Trophoblast cell (in vitro differentiated cells and primary cell): ENCODE results near the gene HMCN2.

Experiments used
- DNase-seq, 2 donors: peaks; one replicate each; pipeline ENCODE4 v3.0.0-alpha.2; 2016
- H2AFZ ChIP-seq: 2 replicates; pipeline ENCODE4 v1.6.1; 2013; ENCODE audit warnings: low read length, moderate library complexity, mild to moderate bottlenecking; ENCODE audit not compliant: insufficient read depth, poor library complexity
- H2AK5ac ChIP-seq: 2 replicates; pipeline ENCODE4 v1.6.1; 2013; ENCODE audit warnings: mild to moderate bottlenecking, low read length
- H2BK120ac ChIP-seq: 2 replicates; pipeline ENCODE4 v1.6.1; 2013; ENCODE audit warnings: low read length, mild to moderate bottlenecking, moderate library complexity; ENCODE audit not compliant: insufficient read depth, poor library complexity
- H2BK12ac ChIP-seq: 2 replicates; pipeline ENCODE4 v1.6.1; 2013; ENCODE audit warnings: mild to moderate bottlenecking, low read length, moderate library complexity
- H2BK5ac ChIP-seq: 2 replicates; pipeline ENCODE4 v1.6.1; 2013; ENCODE audit warnings: low read length, low read depth, moderate library complexity, mild to moderate bottlenecking; ENCODE audit not compliant: poor library complexity
- H3K14ac ChIP-seq: 2 replicates; pipeline ENCODE4 v1.6.1; 2013; ENCODE audit warnings: mild to moderate bottlenecking, low read length
- H3K18ac ChIP-seq: 2 replicates; pipeline ENCODE4 v1.6.1; 2013; ENCODE audit warnings: mild to moderate bottlenecking, low read length
- H3K23ac ChIP-seq: 2 replicates; pipeline ENCODE4 v1.6.1; 2013; ENCODE audit warnings: low read length
- H3K27ac ChIP-seq: 2 replicates; pipeline ENCODE4 v1.5.1; 2013; ENCODE audit warnings: low read depth, mild to moderate bottlenecking, inconsistent platforms, low read length, moderate library complexity
- H3K27me3 ChIP-seq: 2 replicates; pipeline ENCODE4 v1.6.1; 2013; ENCODE audit warnings: inconsistent platforms, mild to moderate bottlenecking, low read length, moderate library complexity; ENCODE audit not compliant: insufficient read depth
- H3K36me3 ChIP-seq, 2 experiments: 1 replicate in 1 of 2; 2 replicates in 1 of 2; pipeline ENCODE4 v1.6.1; 2013; ENCODE audit warnings: low read length in 2 of 2, mild to moderate bottlenecking in 2 of 2, moderate library complexity in 1 of 2; ENCODE audit not compliant: insufficient read depth in 2 of 2, control insufficient read depth in 1 of 2
- H3K4ac ChIP-seq: 2 replicates; pipeline ENCODE4 v1.6.1; 2013; ENCODE audit warnings: low read depth, mild to moderate bottlenecking, low read length, moderate library complexity
- H3K4me1 ChIP-seq, 2 experiments: 1 replicate in 1 of 2; 2 replicates in 1 of 2; pipeline ENCODE4 v1.6.1; 2013; ENCODE audit warnings: low read length in 2 of 2, mild to moderate bottlenecking in 2 of 2, moderate library complexity in 1 of 2; ENCODE audit not compliant: insufficient read depth in 2 of 2, control insufficient read depth in 1 of 2
- H3K4me2 ChIP-seq: 2 replicates; pipeline ENCODE4 v1.6.1; 2013; ENCODE audit warnings: inconsistent platforms, mild to moderate bottlenecking, low read length, moderate library complexity
- H3K4me3 ChIP-seq: 2 replicates; pipeline ENCODE4 v1.5.1; 2013; ENCODE audit warnings: mild to moderate bottlenecking, low read depth, low read length, inconsistent platforms
- H3K79me1 ChIP-seq: one replicate; pipeline ENCODE4 v1.6.1; 2013; ENCODE audit warnings: low read length
- H3K79me2 ChIP-seq: 2 replicates; pipeline ENCODE4 v1.6.1; 2013; ENCODE audit warnings: low read length, mild to moderate bottlenecking; ENCODE audit not compliant: control insufficient read depth, insufficient read depth, poor library complexity
- H3K9ac ChIP-seq: 2 replicates; pipeline ENCODE4 v1.6.1; 2013; ENCODE audit warnings: mild to moderate bottlenecking, low read length
- H3K9me3 ChIP-seq: 2 replicates; pipeline ENCODE4 v1.6.1; 2013; ENCODE audit warnings: low read depth, mild to moderate bottlenecking, control low read depth, inconsistent platforms, low read length; ENCODE audit not compliant: insufficient read depth
- H4K12ac ChIP-seq: 2 replicates; pipeline ENCODE4 v1.6.1; 2013; ENCODE audit warnings: low read depth, mild to moderate bottlenecking, low read length, moderate library complexity
- H4K8ac ChIP-seq: 2 replicates; pipeline ENCODE4 v1.6.1; 2013; ENCODE audit warnings: low read depth, mild to moderate bottlenecking, low read length, moderate library complexity
- H4K91ac ChIP-seq: one replicate; pipeline ENCODE4 v1.6.1; 2013; ENCODE audit warnings: low read depth, mild to moderate bottlenecking, low read length, moderate library complexity
- WGBS: extraction: QIAGEN DNeasy Blood & Tissue Kit; methylation state at CpG from one replicate; pipeline ENCODE4 v1.1.7; 2013; ENCODE audit warnings: missing lambda C conversion rate; ENCODE audit not compliant: insufficient read length, insufficient coverage; ENCODE audit errors: extremely low coverage; 5-methylcytosine and 5-hydroxymethylcytosine counted together

The HMCN2 gene

DNA sequence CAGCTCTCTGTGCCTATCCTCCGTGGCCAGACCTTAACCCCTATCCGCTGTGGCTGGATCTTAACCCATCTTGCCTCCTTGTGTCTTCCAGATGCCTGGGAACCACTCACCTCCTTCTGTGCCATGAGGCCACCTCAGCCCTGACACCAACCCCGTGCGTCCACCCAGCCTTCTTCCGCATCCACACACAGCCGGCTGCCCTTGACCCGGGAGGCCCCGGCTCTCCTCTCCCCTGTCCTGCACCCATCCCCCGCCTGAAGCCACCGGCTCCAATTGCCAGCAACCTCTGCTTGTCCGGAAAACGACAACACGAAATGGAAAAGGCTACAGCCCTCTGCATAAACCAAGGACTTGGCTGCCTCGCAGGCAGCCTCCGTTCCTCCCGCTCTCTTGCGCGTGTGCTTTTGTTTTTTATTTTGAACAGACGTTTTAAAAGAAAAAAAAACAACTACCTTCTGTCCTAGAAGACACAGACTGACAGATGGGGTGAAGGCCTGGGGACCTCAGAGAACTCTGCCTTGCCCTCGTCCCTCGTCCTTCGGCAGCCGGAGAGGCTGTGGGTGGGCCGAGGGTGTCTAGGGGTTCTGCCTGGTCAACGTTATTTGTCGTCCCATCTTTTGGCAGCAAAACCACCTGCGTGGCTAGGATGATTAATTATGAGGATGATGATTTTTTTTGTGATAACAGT is 32.5 kb upstream of the HMCN2 start:
- Histone ChIP-seq H3K4me2 (no peak overlapping the region), H3K79me2 (no peaks in the 10 kb centered on the region), H2BK5ac (no peak overlapping the region), H3K18ac (no peak overlapping the region), H2BK12ac (no peak overlapping the region), H3K4ac (no peak overlapping the region), H4K12ac (no peak overlapping the region), H3K14ac (no peak overlapping the region), H3K27ac (no peak overlapping the region), H2AK5ac (no peak overlapping the region), H3K9ac (no peak overlapping the region), H3K79me1 (no peaks in the 10 kb centered on the region), H3K4me3 (no peak overlapping the region), H2AFZ (no peak overlapping the region), H2BK120ac (no peak overlapping the region), H4K91ac (no peak overlapping the region), H3K27me3 (no peaks in the 10 kb centered on the region), H3K4me1 (peaks cover 0 to 2% of the 10 kb centered on the region in 2 experiments), H4K8ac (no peak overlapping the region), H3K36me3 (peaks cover 26 to 31% of the 10 kb centered on the region in 2 experiments), H3K9me3 (no peaks in the 10 kb centered on the region), H3K23ac (no peak overlapping the region)
- WGBS, result no CpG with 5 or more reads among the region's 27 CpGs
- no peak for DNase-seq

GRCh38 chr9:130233587-130233945 is 32.0 kb upstream of the HMCN2 start:
- Histone ChIP-seq H3K18ac (no peak overlapping the region), H3K79me2 (no peaks in the 10 kb centered on the region), H3K4me2 (no peak overlapping the region), H2BK120ac (no peak overlapping the region), H3K14ac (no peak overlapping the region), H2BK5ac (no peak overlapping the region), H3K27ac (no peak overlapping the region), H3K23ac (no peak overlapping the region), H3K36me3 (peaks cover 26 to 31% of the 10 kb centered on the region in 2 experiments), H3K4me1 (peaks cover 0 to 2% of the 10 kb centered on the region in 2 experiments), H2AFZ (no peak overlapping the region), H3K79me1 (no peaks in the 10 kb centered on the region), H4K8ac (no peak overlapping the region), H2BK12ac (no peak overlapping the region), H4K12ac (no peak overlapping the region), H4K91ac (no peak overlapping the region), H2AK5ac (no peak overlapping the region), H3K27me3 (no peaks in the 10 kb centered on the region), H3K4me3 (no peak overlapping the region), H3K4ac (no peak overlapping the region), H3K9me3 (no peaks in the 10 kb centered on the region), H3K9ac (no peak overlapping the region)
- WGBS, result no CpG with 5 or more reads among the region's 8 CpGs
- DNase-seq, result no peak

DNA sequence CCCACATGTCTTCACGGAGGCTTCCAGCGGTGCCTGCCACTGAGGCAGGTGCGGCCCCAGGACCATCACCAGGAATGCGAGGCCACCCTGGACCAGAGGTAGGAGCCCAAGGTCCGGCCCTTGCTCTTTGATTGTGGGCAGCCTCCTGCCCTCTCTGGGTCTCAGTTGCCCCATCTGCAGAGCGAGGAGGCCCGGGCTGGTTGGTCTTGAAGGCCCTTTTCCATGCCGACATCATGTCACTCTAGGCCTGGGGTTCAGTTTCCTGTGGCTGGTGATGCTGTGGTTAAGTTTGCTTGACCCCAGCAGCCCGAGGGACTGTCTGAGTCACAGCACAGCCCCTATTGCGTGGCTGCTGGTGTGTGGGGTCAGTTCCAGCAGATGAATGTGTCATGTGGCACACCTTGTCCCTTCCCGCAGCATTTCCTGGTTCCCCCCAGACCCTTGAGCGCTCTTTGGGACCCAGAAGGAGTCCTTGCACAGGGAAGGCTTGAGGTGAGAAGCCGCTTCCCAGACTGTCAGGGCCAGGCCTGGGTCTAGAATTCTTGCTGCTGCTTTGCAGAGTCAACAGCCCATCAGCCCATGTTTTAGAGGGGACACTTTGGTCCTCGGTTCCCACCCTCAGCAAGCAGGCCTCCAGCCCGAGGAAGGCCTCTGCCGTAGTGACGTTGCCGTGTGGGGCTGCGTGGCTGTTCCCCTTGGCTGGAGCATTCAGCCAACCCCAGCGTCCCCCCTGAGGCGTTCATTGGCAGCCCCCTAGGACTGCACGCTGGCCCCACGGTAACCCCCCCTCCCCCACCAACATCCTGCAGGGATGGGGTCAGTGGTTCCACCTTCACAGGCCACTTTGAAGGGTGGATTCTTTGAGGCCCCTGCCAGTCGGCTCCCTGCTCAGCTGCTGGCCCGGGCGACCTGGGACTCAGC is 31.0 kb upstream of the HMCN2 start:
- no peak overlapping the region for H3K4me2 ChIP-seq
- no peak overlapping the region for H4K91ac ChIP-seq
- WGBS, result no CpG with 5 or more reads among the region's 26 CpGs
- no peak for DNase-seq
- H3K79me2 ChIP-seq, result no peaks in the 10 kb centered on the region
- peaks cover 25 to 28% of the 10 kb centered on the region in 2 experiments for H3K36me3 ChIP-seq
- H2AFZ ChIP-seq, result no peak overlapping the region
- H3K14ac ChIP-seq, result no peak overlapping the region
- no peak overlapping the region for H3K27ac ChIP-seq
- H3K4me3 ChIP-seq, result no peak overlapping the region
- H3K9me3 ChIP-seq, result no peaks in the 10 kb centered on the region
- H2AK5ac ChIP-seq, result no peak overlapping the region
- no peak overlapping the region for H4K8ac ChIP-seq
- no peak overlapping the region for H2BK12ac ChIP-seq
- H3K27me3 ChIP-seq, result no peaks in the 10 kb centered on the region
- no peak overlapping the region for H3K4ac ChIP-seq
- H3K79me1 ChIP-seq, result no peaks in the 10 kb centered on the region
- H3K18ac ChIP-seq, result no peak overlapping the region
- peaks cover 0 to 2% of the 10 kb centered on the region in 2 experiments for H3K4me1 ChIP-seq
- H2BK120ac ChIP-seq, result no peak overlapping the region
- H3K23ac ChIP-seq, result no peak overlapping the region
- no peak overlapping the region for H3K9ac ChIP-seq
- no peak overlapping the region for H2BK5ac ChIP-seq
- no peak overlapping the region for H4K12ac ChIP-seq

GRCh38 chr9:130235558-130236435 is 29.8 kb upstream of the HMCN2 start:
- Histone ChIP-seq H3K9me3 (no peaks in the 10 kb centered on the region), H2BK120ac (no peak overlapping the region), H3K27ac (no peak overlapping the region), H2AK5ac (no peak overlapping the region), H3K14ac (no peak overlapping the region), H3K79me1 (no peaks in the 10 kb centered on the region), H4K91ac (no peak overlapping the region), H3K23ac (no peak overlapping the region), H3K36me3 (peaks cover 25 to 28% of the 10 kb centered on the region in 2 experiments), H4K12ac (no peak overlapping the region), H3K9ac (peak overlapping the region; percentile 16), H3K18ac (no peak overlapping the region), H2AFZ (no peak overlapping the region), H3K4ac (no peak overlapping the region), H2BK5ac (no peak overlapping the region), H2BK12ac (no peak overlapping the region), H3K4me2 (no peak overlapping the region), H3K79me2 (no peaks in the 10 kb centered on the region), H3K4me1 (peaks cover 0 to 2% of the 10 kb centered on the region in 2 experiments), H3K27me3 (no peaks in the 10 kb centered on the region), H3K4me3 (no peak overlapping the region), H4K8ac (peak overlapping the region; percentile 29)
- WGBS, result no CpG with 5 or more reads among the region's 45 CpGs
- peak; percentile 23 to 77 for DNase-seq
